Ovary (tissue), 9 donors: ENCODE results near the gene SERPINB6. TPM values are rescaled to one million over a fixed set of nuclear protein-coding genes. Genes with fewer than 3 reads are reported as not detected.

Experiments used
- DNase-seq, 5 donors: peaks; one replicate each; pipeline ENCODE4 v3.0.0-alpha.2; 2019 to 2020
- H3K27ac ChIP-seq, 2 donors: fragments of 200-600 bp; one replicate each; pipeline versions ENCODE4 v1.5.1 to v1.8.0; 2019 to 2022
- H3K27me3 ChIP-seq: fragments of 200-600 bp; one replicate; pipeline ENCODE4 v1.8.0; 2022
- H3K36me3 ChIP-seq: fragments of 200-600 bp; sonication (generic); one replicate; pipeline ENCODE4 v1.5.1; 2019
- H3K4me1 ChIP-seq: one replicate; pipeline ENCODE4 v1.8.1; 2013; ENCODE audit warnings: mild to moderate bottlenecking, moderate library complexity; ENCODE audit not compliant: insufficient read depth
- H3K4me3 ChIP-seq: fragments of 200-600 bp; sonication (generic); one replicate; pipeline ENCODE4 v1.5.1; 2017
- H3K9me3 ChIP-seq, 2 donors: fragments of 200-600 bp in 1 of 2; sonication (generic) in 1 of 2; one replicate each; pipeline versions ENCODE4 v1.5.1 to v1.8.1; 2013 to 2019; ENCODE audit warnings: mild to moderate bottlenecking in 1 of 2, moderate library complexity in 1 of 2
- CTCF ChIP-seq, 3 donors: fragments of 450-650 bp in 2 of 3; fragments of 200-600 bp in 1 of 3; IDR thresholded peaks; one replicate each; pipeline versions ENCODE4 v1.5.1 to v1.8.0; 2016 to 2022; ENCODE audit warnings: antibody characterized with exemption in 3 of 3, mild to moderate bottlenecking in 1 of 3
- EP300 ChIP-seq: sonication (generic); formaldehyde crosslinking; IDR thresholded peaks from one replicate; pipeline ENCODE4 v1.6.1; 2017; ENCODE audit warnings: antibody characterized with exemption
- POLR2A ChIP-seq: fragments of 450-650 bp; IDR thresholded peaks from one replicate; pipeline ENCODE4 v1.6.1; 2017; ENCODE audit warnings: antibody characterized with exemption, mild to moderate bottlenecking, moderate library complexity
- whole genome bisulfite sequencing, 3 donors: extraction: QIAGEN DNeasy Blood & Tissue Kit in 1 of 3; methylation state at CpG; one replicate each; pipeline versions ENCODE4 v1.1.5 to v1.1.7; 2013 to 2017; 5-methylcytosine and 5-hydroxymethylcytosine counted together
- intact Hi-C, 4 donors: fragments of 100-400 bp; cut with DNase I; formaldehyde crosslinking; loops; one replicate each; pipeline versions ENCODE4 v1.11.0 to v1.15.1; 2022 to 2023
- polyA plus RNA-seq, 2 donors: library from polyadenylated mRNA; stranded (reverse); fragments of 200-250 nt in 1 of 2; fragments of 350-450 nt in 1 of 2; fragmentation: Illumina TruSeq in 1 of 2; extraction: RNeasy Lipid Tissue Mini Kit (QIAGEN cat#74804) in 1 of 2; gene quantifications; one replicate each; pipeline ENCODE4 v1.2.3, GENCODE V29; 2013 to 2014
- total RNA-seq, 7 donors: library from RNA; depleted of rRNA in 2 of 7; stranded (reverse); fragments of >200 nt in 2 of 7; fragmentation: NEBNext Ultra II Directional in 3 of 7; extraction: Animal tissue kit (Norgen Biotek cat#: 25700) in 3 of 7; gene quantifications; one replicate each; pipeline versions ENCODE4 v1.1.0 to v1.2.4, GENCODE V29; 2016 to 2023
- donor health status: DM: no; HTN: no; CAD: no; lungs with moderate emphysema.
- donor health status: DM: no; HTN: no; CAD: no.
- donor health status: Bipolar disorder and iron deficiency.
- donor health status: DM: yes; HTN: yes; CAD: no.
- donor health status: DM: no; HTN: no; CAD: no.
- donor health status: DM: yes; HTN: yes; CAD: no.

The SERPINB6 gene
- total and polyA plus RNA-seq, 9 donors: 98.1 to 252 (median 156) TPM

GRCh38 chr6:2939315-2940009, 31.9 kb downstream of the SERPINB6 start:
- H3K27me3 ChIP-seq: no peaks in the 10 kb centered on the region
- intact Hi-C loops: no loop called here
- no peaks in the 10 kb centered on the region for H3K9me3 ChIP-seq
- H3K27ac ChIP-seq: no peak overlapping the region
- no peak overlapping the region for H3K4me3 ChIP-seq
- H3K4me1 ChIP-seq: no peaks in the 10 kb centered on the region
- TF ChIP-seq CTCF (IDR thresholded peaks at IDR 0.05) (no peak), EP300 (no peak), POLR2A (no peak)
- no peaks in the 10 kb centered on the region for H3K36me3 ChIP-seq
- DNase-seq: no peak
- 94 to 95% (median 95%) methylated on average over 32 to 34 of the region's 34 CpGs for WGBS, 3 donors

- no peaks in the 10 kb centered on the region for H3K4me1 ChIP-seq
- H3K36me3 ChIP-seq: no peaks in the 10 kb centered on the region
- H3K27ac ChIP-seq: no peak overlapping the region
- intact Hi-C loops: no loop called here
- 81 to 88% (median 85%) methylated on average over 8 to 9 of the region's 9 CpGs for WGBS, 3 donors
- H3K9me3 ChIP-seq: no peaks in the 10 kb centered on the region
- DNase-seq: no peak
- TF ChIP-seq EP300 (no peak), CTCF (IDR thresholded peaks at IDR 0.05) (no peak)
- H3K27me3 ChIP-seq: no peaks in the 10 kb centered on the region
- H3K4me3 ChIP-seq: no peak overlapping the region
Measured at GRCh38 chr6:2938632-2939083, 32.7 kb downstream of the SERPINB6 start.

- intact Hi-C loops: no loop called here
- no peak overlapping the region for H3K27ac ChIP-seq
- no peak for TF ChIP-seq EP300
- no peak for TF ChIP-seq CTCF (IDR thresholded peaks at IDR 0.05)
- TF ChIP-seq POLR2A: no peak
- H3K27me3 ChIP-seq: no peaks in the 10 kb centered on the region
- no peaks in the 10 kb centered on the region for H3K4me1 ChIP-seq
- H3K4me3 ChIP-seq: no peak overlapping the region
- 76 to 79% (median 78%) methylated on average over 16 of the region's 16 CpGs for WGBS, 3 donors
- no peaks in the 10 kb centered on the region for H3K36me3 ChIP-seq
- no peaks in the 10 kb centered on the region for H3K9me3 ChIP-seq
- no peak for DNase-seq
Measured at GRCh38 chr6:2938004-2938631, 33.2 kb downstream of the SERPINB6 start.

GRCh38 chr6:2937627-2938003, 33.8 kb downstream of the SERPINB6 start:
- Histone ChIP-seq H3K4me3 (no peak overlapping the region), H3K9me3 (no peaks in the 10 kb centered on the region), H3K4me1 (no peaks in the 10 kb centered on the region), H3K27ac (no peak overlapping the region), H3K36me3 (no peaks in the 10 kb centered on the region), H3K27me3 (no peaks in the 10 kb centered on the region)
- 92 to 96% (median 93%) methylated on average over 3 of the region's 3 CpGs for WGBS, 3 donors
- DNase-seq: no peak
- intact Hi-C loops: no loop called here
- TF ChIP-seq POLR2A (no peak), CTCF (IDR thresholded peaks at IDR 0.05) (no peak), EP300 (no peak)
